Karpas-422 (cell line): ENCODE data around the gene CTTN. TPM values are rescaled to one million over a fixed set of nuclear protein-coding genes. Genes with fewer than 3 reads are reported as not detected.
A peak's percentile ranks its signal among the peaks of the same experiment; 100 is the strongest.

Source experiments
- DNase-seq: peaks from one replicate; pipeline ENCODE4 v3.0.0-alpha.2; 2015
- H2AFZ ChIP-seq: fragments of 200-600 bp; sonication (generic); 2 replicates; pipeline ENCODE4 v1.6.1; 2014; ENCODE audit warnings: antibody characterized with exemption, low read length, mixed read lengths
- H3K27ac ChIP-seq: fragments of 200-600 bp; sonication (generic); 2 replicates; pipeline ENCODE4 v1.5.1; 2014; ENCODE audit warnings: mild to moderate bottlenecking, low read length, moderate library complexity
- H3K27me3 ChIP-seq: fragments of 200-600 bp; sonication (generic); 2 replicates; pipeline ENCODE4 v1.6.1; 2014; ENCODE audit warnings: low read length, mixed read lengths
- H3K36me3 ChIP-seq: fragments of 200-600 bp; sonication (generic); 2 replicates; pipeline ENCODE4 v1.6.1; 2014; ENCODE audit warnings: low read length, mixed read lengths; ENCODE audit not compliant: insufficient read depth
- H3K4me1 ChIP-seq: fragments of 200-600 bp; sonication (generic); 2 replicates; pipeline ENCODE4 v1.6.1; 2014; ENCODE audit warnings: mild to moderate bottlenecking, low read length, mixed read lengths
- H3K4me2 ChIP-seq: fragments of 200-600 bp; sonication (generic); 2 replicates; pipeline ENCODE4 v1.6.1; 2014; ENCODE audit warnings: low read length, low read depth, mild to moderate bottlenecking; ENCODE audit not compliant: poor library complexity, severe bottlenecking
- H3K4me3 ChIP-seq: fragments of 200-600 bp; sonication (generic); 2 replicates; pipeline ENCODE4 v1.5.1; 2014; ENCODE audit warnings: mild to moderate bottlenecking, antibody characterized with exemption, low read length, mixed read lengths
- H3K79me2 ChIP-seq: fragments of 200-600 bp; sonication (generic); 2 replicates; pipeline ENCODE4 v1.6.1; 2014; ENCODE audit warnings: mild to moderate bottlenecking, low read length, mixed read lengths
- H3K9ac ChIP-seq: fragments of 200-600 bp; sonication (generic); 2 replicates; pipeline ENCODE4 v1.6.0; 2014; ENCODE audit warnings: low read length
- H3K9me2 ChIP-seq: fragments of 200-600 bp; sonication (generic), shearing (Covaris generic); replicated peaks from 2 replicates; pipeline ENCODE4 v1.6.0; 2014; ENCODE audit warnings: mild to moderate bottlenecking, low read length, moderate library complexity; ENCODE audit not compliant: insufficient read depth
- H3K9me3 ChIP-seq: fragments of 300-700, 200-600 bp; sonication (generic); 2 replicates; pipeline ENCODE4 v1.6.1; 2014; ENCODE audit warnings: low read length, mixed read lengths
- H4K20me1 ChIP-seq: fragments of 200-600 bp; sonication (generic); 2 replicates; pipeline ENCODE4 v1.6.1; 2014; ENCODE audit warnings: mild to moderate bottlenecking, antibody characterized with exemption, low read length, low read depth; ENCODE audit not compliant: insufficient read depth
- total RNA-seq: library from RNA; depleted of rRNA; stranded (reverse); fragments of >200 nt; shearing (Covaris generic); gene quantifications from 2 replicates; pipeline ENCODE4 v1.2.3, GENCODE V29; 2014; ENCODE audit warnings: low replicate concordance

The CTTN gene
- total RNA-seq, 1 experiment from 2014 or later, result 143 TPM

- DNase-seq, result peak; percentile 88
- peak overlapping the region; percentile 73 for H3K4me3 ChIP-seq
- peak overlapping the region; percentile 80 for H3K4me2 ChIP-seq
- H3K9me2 ChIP-seq, result no peaks in the 10 kb centered on the region
- peaks cover 100% of the 10 kb centered on the region for H3K79me2 ChIP-seq
- no peaks in the 10 kb centered on the region for H3K9me3 ChIP-seq
- peaks cover 10% of the 10 kb centered on the region for H3K36me3 ChIP-seq
- H3K27ac ChIP-seq, result peak overlapping the region; percentile 84
- peaks cover 39% of the 10 kb centered on the region for H3K4me1 ChIP-seq
- peak overlapping the region; percentile 83 for H3K9ac ChIP-seq
- peaks cover 40% of the 10 kb centered on the region for H4K20me1 ChIP-seq
- H3K27me3 ChIP-seq, result no peaks in the 10 kb centered on the region
- no peak overlapping the region for H2AFZ ChIP-seq
These were observed 728 bp downstream of the CTTN start for GRCh38 chr11:70398834-70399680.

GRCh38 chr11:70399681-70400112 is 1.4 kb downstream of the CTTN start:
- H3K27ac ChIP-seq, result peak overlapping the region; percentile 84
- peaks cover 100% of the 10 kb centered on the region for H3K79me2 ChIP-seq
- peaks cover 10% of the 10 kb centered on the region for H3K36me3 ChIP-seq
- H3K9ac ChIP-seq, result peak overlapping the region; percentile 83
- DNase-seq, result no peak
- no peaks in the 10 kb centered on the region for H3K9me2 ChIP-seq
- H3K4me2 ChIP-seq, result peak overlapping the region; percentile 80
- H4K20me1 ChIP-seq, result peaks cover 43% of the 10 kb centered on the region
- H3K27me3 ChIP-seq, result no peaks in the 10 kb centered on the region
- H3K4me3 ChIP-seq, result peak overlapping the region; percentile 73
- no peaks in the 10 kb centered on the region for H3K9me3 ChIP-seq
- H2AFZ ChIP-seq, result no peak overlapping the region
- H3K4me1 ChIP-seq, result peaks cover 39% of the 10 kb centered on the region

- Histone ChIP-seq H3K27me3 (no peaks in the 10 kb centered on the region), H2AFZ (no peak overlapping the region), H3K36me3 (peaks cover 18% of the 10 kb centered on the region), H3K9me3 (no peaks in the 10 kb centered on the region), H4K20me1 (peaks cover 51% of the 10 kb centered on the region), H3K27ac (peak overlapping the region; percentile 84), H3K9ac (no peak overlapping the region), H3K4me3 (no peak overlapping the region), H3K4me2 (no peak overlapping the region), H3K79me2 (peaks cover 100% of the 10 kb centered on the region), H3K4me1 (peaks cover 39% of the 10 kb centered on the region), H3K9me2 (no peaks in the 10 kb centered on the region)
- DNase-seq, result no peak
These were observed 2.3 kb downstream of the CTTN start for GRCh38 chr11:70400643-70401042.

GRCh38 chr11:70402016-70402415 is 3.7 kb downstream of the CTTN start:
- Histone ChIP-seq H3K4me2 (no peak overlapping the region), H3K79me2 (peaks cover 97% of the 10 kb centered on the region)

GRCh38 chr11:70402685-70403084 is 4.4 kb downstream of the CTTN start:
- no peak for DNase-seq
- Histone ChIP-seq H3K27me3 (no peaks in the 10 kb centered on the region), H3K27ac (peak overlapping the region; percentile 11; the same call in 1 of the 2 replicates), H3K4me2 (peak overlapping the region; percentile 10), H3K4me1 (peaks cover 31% of the 10 kb centered on the region), H3K9ac (no peak overlapping the region), H3K9me2 (no peaks in the 10 kb centered on the region), H2AFZ (no peak overlapping the region), H3K9me3 (no peaks in the 10 kb centered on the region), H4K20me1 (peaks cover 51% of the 10 kb centered on the region), H3K79me2 (peaks cover 97% of the 10 kb centered on the region), H3K4me3 (no peak overlapping the region), H3K36me3 (peaks cover 36% of the 10 kb centered on the region)

More at GRCh38 chr11:70402016-70402415, 3.7 kb downstream of the CTTN start:
- no peaks in the 10 kb centered on the region for H3K9me2 ChIP-seq
- no peak overlapping the region for H2AFZ ChIP-seq
- peaks cover 51% of the 10 kb centered on the region for H4K20me1 ChIP-seq
- H3K27ac ChIP-seq, result no peak overlapping the region
- DNase-seq, result no peak
- H3K9ac ChIP-seq, result no peak overlapping the region
- H3K36me3 ChIP-seq, result peaks cover 29% of the 10 kb centered on the region
- no peaks in the 10 kb centered on the region for H3K9me3 ChIP-seq
- no peaks in the 10 kb centered on the region for H3K27me3 ChIP-seq
- H3K4me1 ChIP-seq, result peaks cover 31% of the 10 kb centered on the region
- H3K4me3 ChIP-seq, result no peak overlapping the region

GRCh38 chr11:70404244-70404643 is 5.9 kb downstream of the CTTN start:
- no peak overlapping the region for H3K27ac ChIP-seq
- H4K20me1 ChIP-seq, result peaks cover 49% of the 10 kb centered on the region
- H3K4me2 ChIP-seq, result no peak overlapping the region
- peaks cover 45% of the 10 kb centered on the region for H3K36me3 ChIP-seq
- no peak overlapping the region for H3K4me3 ChIP-seq
- H3K9me2 ChIP-seq, result no peaks in the 10 kb centered on the region
- no peaks in the 10 kb centered on the region for H3K27me3 ChIP-seq
- no peak overlapping the region for H3K9ac ChIP-seq
- H2AFZ ChIP-seq, result no peak overlapping the region
- H3K9me3 ChIP-seq, result no peaks in the 10 kb centered on the region
- no peak for DNase-seq
- peaks cover 29% of the 10 kb centered on the region for H3K4me1 ChIP-seq
- H3K79me2 ChIP-seq, result peaks cover 82% of the 10 kb centered on the region

GRCh38 chr11:70405679-70406395 is 7.5 kb downstream of the CTTN start:
- Histone ChIP-seq H3K27me3 (no peaks in the 10 kb centered on the region), H3K4me2 (no peak overlapping the region), H3K4me1 (peaks cover 14% of the 10 kb centered on the region), H2AFZ (no peak overlapping the region), H3K79me2 (peaks cover 68% of the 10 kb centered on the region), H3K9me2 (no peaks in the 10 kb centered on the region), H4K20me1 (peaks cover 33% of the 10 kb centered on the region), H3K36me3 (peaks cover 44% of the 10 kb centered on the region), H3K9me3 (no peaks in the 10 kb centered on the region), H3K4me3 (no peak overlapping the region), H3K9ac (no peak overlapping the region), H3K27ac (no peak overlapping the region)
- DNase-seq, result no peak

- peaks cover 8% of the 10 kb centered on the region for H3K4me1 ChIP-seq
- no peaks in the 10 kb centered on the region for H3K9me3 ChIP-seq
- no peak overlapping the region for H3K9ac ChIP-seq
- DNase-seq, result no peak
- no peak overlapping the region for H3K27ac ChIP-seq
- H3K36me3 ChIP-seq, result peaks cover 44% of the 10 kb centered on the region
- H2AFZ ChIP-seq, result no peak overlapping the region
- no peak overlapping the region for H3K4me3 ChIP-seq
- H3K4me2 ChIP-seq, result no peak overlapping the region
- H4K20me1 ChIP-seq, result peaks cover 33% of the 10 kb centered on the region
- no peaks in the 10 kb centered on the region for H3K9me2 ChIP-seq
- H3K27me3 ChIP-seq, result no peaks in the 10 kb centered on the region
- peaks cover 55% of the 10 kb centered on the region for H3K79me2 ChIP-seq
These were observed 8.8 kb downstream of the CTTN start for GRCh38 chr11:70407121-70407520.
